GM18868 (cell line): ENCODE results near the gene HIP1R.

Experiments
- ATAC-seq: cut with Tn5 transposase; IDR thresholded peaks from one replicate; pipeline ENCODE4 v1.9.1; 2021; ENCODE audit warnings: mild to moderate bottlenecking, moderate library complexity; ENCODE audit not compliant: unreplicated experiment

HIP1R gene

GRCh38 chr12:122859303-122860039, 24.2 kb downstream of the HIP1R start:
- no peak for ATAC-seq

DNA sequence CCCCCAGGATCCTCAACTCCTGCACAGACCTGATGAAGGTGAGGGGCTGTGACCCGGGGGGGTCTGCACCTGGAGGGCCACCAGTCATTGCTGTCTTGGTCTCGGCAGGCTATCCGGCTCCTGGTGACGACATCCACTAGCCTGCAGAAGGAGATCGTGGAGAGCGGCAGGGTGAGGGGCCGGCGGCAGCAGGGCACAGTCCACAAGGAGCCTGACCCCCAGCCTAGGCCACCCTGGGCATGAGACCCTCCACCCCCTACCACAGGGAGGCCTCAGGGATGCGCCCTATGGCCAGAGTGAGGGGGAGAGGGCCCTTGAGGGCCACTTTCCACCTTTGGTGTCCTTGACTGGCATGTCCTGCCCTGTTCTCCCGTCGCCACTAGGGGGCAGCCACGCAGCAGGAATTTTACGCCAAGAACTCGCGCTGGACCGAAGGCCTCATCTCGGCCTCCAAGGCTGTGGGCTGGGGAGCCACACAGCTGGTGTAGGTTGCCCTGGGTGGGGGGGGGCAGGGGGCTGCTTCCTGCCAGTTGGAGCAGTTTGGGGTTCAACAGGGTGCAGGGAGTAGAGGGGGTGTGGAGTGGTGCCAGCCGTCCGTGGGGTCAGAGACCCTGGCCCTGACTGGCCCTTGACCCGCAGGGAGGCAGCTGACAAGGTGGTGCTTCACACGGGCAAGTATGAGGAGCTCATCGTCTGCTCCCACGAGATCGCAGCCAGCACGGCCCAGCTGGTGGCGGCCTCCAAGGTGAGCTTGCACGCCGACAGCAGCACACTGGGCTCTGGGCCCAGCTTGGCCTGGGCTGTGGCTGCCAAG, 25.0 kb downstream of the HIP1R start:
- no peak for ATAC-seq

DNA sequence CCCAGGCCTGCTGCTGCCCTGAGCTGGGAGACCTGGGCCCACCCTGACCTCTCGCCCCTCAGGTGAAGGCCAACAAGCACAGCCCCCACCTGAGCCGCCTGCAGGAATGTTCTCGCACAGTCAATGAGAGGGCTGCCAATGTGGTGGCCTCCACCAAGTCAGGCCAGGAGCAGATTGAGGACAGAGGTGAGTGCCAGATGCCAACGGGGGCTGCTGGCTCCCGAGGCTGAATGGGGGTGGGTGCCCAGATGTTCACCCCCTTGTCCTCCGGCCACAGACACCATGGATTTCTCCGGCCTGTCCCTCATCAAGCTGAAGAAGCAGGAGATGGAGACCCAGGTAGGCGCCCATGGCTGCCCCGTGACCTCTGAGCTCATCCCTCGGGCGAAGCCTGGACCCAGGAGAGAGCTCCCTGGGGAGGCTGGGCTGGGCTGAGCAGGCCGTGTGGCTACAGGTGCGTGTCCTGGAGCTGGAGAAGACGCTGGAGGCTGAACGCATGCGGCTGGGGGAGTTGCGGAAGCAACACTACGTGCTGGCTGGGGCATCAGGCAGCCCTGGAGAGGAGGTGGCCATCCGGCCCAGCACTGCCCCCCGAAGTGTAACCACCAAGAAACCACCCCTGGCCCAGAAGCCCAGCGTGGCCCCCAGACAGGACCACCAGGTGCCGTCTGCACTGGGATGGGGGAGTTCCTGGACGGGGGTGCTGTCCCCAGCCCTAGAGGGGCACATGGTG, 25.8 kb downstream of the HIP1R start:
- ATAC-seq = no peak

GRCh38 chr12:122861587-122861970, 26.3 kb downstream of the HIP1R start:
- no peak for ATAC-seq

DNA sequence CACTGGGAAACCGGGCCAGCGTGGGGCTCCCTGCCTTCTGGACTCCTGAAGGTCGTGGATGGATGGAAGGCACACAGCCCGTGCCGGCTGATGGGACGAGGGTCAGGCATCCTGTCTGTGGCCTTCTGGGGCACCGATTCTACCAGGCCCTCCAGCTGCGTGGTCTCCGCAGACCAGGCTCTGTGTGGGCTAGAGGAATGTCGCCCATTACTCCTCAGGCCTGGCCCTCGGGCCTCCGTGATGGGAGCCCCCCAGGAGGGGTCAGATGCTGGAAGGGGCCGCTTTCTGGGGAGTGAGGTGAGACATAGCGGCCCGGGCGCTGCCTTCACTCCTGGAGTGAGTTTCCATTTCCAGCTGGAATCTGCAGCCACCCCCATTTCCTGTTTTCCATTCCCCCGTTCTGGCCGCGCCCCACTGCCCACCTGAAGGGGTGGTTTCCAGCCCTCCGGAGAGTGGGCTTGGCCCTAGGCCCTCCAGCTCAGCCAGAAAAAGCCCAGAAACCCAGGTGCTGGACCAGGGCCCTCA, 26.9 kb downstream of the HIP1R start:
- no peak for ATAC-seq

- no peak for ATAC-seq
Measured at GRCh38 chr12:122862872-122863701, 27.8 kb downstream of the HIP1R start.

DNA sequence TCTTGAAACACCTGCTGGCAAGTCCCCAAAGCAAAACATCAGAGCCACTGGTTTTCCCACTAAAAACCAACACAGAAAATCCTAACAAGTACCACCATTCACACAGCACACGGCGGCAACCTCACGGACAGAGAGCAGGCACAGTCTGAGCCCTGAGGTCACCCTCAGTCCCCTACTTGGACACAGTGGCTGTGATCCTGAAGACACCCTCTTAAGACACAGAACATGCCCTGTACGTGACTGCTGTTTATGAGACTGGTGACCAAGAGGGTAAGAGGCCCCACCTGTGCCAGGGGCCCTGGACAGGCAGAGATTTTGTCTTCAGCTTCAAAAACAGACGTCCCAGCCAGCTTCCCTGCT, 29.6 kb downstream of the HIP1R start:
- no peak for ATAC-seq

- no peak for ATAC-seq
Measured at GRCh38 chr12:122865268-122866231, 30.3 kb downstream of the HIP1R start.

GRCh38 chr12:122866379-122866778, 31.1 kb downstream of the HIP1R start:
- no peak for ATAC-seq

DNA sequence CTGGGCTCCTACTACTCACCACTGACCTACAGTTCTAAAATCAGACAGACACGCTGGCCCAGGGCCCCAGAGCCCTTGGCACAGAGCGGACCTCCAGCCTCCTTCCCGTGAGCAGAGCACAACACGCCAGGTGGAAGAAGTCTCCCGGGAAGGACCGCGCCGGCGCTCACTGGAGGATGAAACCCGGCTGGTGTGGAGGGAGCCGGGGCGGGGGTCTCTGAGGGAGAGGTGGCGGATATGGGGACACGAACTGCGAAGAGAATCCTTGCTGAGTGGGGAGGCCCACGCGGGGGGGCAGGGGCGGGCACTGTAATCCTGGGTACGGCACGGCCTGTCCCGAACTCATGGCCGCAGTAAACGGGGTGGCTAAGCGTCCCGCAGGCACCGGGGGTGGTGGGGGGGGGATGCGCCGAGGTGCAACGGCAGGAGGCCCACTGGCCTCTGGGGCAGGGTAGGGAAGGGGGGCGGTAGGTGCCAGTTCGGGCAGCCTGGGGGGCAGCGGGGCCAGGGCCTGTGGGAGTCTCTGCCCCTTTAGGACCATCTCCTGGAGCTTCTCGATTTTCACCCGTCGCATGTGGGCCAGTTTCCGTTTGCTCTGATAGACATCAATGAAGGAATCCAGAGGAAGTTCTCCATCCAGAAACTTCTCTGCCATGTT, 31.8 kb downstream of the HIP1R start:
- ATAC-seq = no peak

DNA sequence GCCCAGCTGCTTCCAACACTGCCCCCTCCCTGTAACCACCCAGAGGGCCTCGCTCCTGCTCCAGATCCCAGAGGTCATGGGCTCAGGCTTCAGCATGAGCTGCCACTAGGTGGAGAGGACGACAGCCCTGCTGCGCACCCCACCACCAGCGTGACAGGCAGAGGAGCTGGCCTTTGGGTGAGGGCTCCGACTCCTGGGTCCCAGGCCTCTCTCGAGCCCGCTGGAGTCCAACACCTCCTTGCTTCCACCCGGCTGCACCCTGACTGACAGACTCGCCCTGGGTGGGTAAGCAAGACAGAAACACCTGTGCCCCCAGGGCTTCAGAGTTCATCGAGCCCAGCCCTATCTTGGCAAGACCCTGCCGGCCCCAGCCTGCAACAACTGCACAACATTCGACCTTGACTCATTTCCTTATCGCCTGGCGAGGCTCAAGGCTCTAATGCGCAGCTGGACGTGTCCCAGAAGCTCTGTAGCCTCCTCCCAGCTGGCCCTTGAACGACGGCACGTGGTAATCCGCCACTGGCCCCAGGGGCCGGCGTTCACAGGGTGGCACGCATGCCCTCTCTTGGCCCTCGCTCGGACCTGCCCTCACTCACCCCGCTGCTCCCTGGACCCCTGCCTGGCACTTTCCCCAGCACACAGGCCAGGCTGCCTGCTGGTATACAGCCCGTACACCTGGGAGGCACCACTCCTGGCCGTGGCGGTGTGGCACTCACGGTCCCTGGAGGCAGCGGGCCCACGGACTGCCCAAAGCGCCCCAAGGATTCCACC, 32.6 kb downstream of the HIP1R start:
- ATAC-seq = no peak

- ATAC-seq = no peak
Measured at GRCh38 chr12:122868471-122869177, 33.4 kb downstream of the HIP1R start.

- ATAC-seq = no peak
Measured at GRCh38 chr12:122869207-122869973, 34.1 kb downstream of the HIP1R start.

GRCh38 chr12:122870163-122870842, 35.0 kb downstream of the HIP1R start:
- ATAC-seq = no peak

DNA sequence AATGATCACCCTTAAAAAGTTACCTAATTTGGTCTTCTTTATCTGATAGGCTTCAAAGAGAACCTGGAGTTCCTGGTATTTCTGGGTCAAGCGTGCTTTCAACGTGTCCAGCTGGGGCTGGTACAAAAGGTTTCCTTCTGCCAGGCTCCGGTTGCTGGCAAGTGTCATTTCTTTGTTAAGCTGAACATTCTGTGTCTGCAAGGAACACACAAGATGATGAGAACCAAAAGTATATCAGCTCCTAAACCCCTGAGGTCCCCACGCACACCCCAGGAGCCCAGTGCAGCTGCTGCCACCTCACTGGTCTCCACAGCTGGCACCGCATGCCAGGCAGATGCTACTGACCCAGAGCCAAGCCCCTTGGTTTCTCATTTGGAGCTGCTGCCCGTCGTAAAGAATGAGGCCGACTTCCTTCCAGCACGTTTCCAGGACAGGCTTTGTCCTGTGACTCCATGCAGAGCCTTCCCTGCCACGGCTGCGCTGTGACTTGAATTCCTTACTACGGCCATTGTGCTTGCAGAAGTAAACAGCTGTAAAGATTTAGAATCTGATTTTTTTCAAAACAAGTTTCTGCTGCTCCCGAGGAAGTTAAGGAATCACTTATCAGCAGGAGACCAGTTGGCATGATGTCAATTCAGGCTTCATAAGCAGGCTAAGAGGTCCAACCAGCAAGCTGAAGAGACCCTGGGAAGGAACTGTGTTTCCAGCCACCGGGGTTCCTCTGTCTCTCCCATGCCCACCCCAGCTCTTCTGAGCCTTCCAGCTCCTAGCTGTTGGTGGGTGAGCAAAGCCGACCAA, 35.8 kb downstream of the HIP1R start:
- no peak for ATAC-seq
